IPS DF 4.7 (cell line): ENCODE results near the gene PRSS27.

Experiments
- DNase-seq: peaks from one replicate; pipeline ENCODE4 v3.0.0-alpha.2; 2013; ENCODE audit warnings: low spot score; ENCODE audit errors: extremely low read depth

PRSS27 gene

GRCh38 chr16:2709588-2709984 lies 10.4 kb downstream of the PRSS27 start:
- DNase-seq, result no peak

DNA sequence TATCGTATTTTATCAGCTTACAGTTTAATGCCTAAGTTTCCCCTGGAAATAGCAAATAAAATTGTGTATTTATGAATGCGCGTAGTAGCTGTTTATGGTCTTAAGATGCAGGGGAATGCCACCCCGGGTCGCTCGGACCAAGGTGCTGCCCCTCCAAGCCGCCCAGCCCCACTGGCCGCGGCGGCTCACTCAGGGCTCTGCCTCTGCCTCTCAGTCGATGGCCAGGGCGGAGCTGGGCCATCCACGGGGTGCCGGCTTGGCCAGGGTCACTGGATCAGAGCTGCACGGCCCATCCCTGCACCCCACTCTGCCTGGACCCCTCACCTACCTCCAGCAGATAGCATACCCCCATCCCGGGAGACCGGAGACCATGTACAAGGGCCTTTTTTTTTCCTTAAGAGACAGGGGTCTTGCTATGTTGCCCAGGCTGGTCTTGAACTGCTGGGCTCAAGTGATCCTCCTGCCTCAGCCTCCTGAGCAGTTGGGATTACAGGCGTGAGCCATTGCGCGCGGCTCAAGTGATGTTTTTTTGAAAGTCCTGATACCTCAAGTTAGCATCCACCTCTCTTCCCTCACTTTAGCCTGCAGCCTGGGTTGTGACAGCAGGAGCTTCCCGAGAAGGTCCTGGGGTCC lies 11.0 kb downstream of the PRSS27 start:
- no peak for DNase-seq

- no peak for DNase-seq
Observed at GRCh38 chr16:2708290-2708639, 11.8 kb downstream of the PRSS27 start.

DNA sequence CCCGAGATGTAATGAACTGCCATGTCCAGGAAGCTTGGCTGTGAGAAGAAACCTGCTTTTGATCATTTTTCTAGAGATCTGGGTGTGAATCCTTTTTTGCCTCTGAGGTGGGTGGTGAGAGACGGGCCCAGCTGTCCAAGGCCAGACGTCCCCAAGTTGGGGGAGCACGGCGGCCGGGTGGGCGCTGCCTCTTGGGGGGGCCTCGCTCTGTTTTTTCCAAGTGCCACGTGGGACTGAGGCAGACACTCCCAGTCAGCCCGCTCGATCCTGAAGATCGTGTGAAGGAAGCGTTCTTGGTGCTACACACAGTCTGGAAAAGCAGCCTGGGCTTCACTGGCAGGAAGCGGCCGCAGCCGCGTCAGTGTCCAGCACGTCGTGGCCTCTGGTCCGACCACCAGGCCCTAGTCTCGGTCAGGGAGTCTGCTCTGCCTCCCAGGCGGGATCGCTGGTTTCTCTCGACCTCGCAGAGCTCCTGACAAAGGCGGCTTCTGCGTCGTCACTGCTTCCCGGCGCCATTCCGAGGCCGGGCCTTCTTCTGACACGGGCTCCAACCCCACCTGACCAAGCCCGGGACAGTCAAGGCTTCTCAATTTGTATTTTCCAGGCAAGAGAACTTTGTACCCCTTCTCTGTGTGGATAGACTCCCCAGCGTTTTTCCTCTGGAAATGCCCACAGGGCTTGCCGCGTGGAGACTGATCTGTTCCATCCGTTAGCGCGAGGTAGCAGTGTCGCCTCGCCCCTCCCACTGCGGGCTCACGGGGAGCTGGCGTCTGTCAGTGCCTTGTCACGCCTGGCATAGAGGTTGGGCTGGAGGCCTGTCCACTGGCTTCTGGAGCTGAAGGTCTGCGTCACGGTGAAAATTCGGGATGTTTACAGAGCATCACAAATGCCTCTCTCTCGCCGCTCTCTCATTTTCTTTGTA lies 12.4 kb downstream of the PRSS27 start:
- DNase-seq, result no peak

GRCh38 chr16:2706611-2707311 lies 13.3 kb downstream of the PRSS27 start:
- no peak for DNase-seq

- DNase-seq, result no peak
Observed at GRCh38 chr16:2706085-2706484, 13.9 kb downstream of the PRSS27 start.

- DNase-seq, result no peak
Observed at GRCh38 chr16:2705351-2705750, 14.7 kb downstream of the PRSS27 start.

- DNase-seq, result no peak
Observed at GRCh38 chr16:2704983-2705275, 15.1 kb downstream of the PRSS27 start.

DNA sequence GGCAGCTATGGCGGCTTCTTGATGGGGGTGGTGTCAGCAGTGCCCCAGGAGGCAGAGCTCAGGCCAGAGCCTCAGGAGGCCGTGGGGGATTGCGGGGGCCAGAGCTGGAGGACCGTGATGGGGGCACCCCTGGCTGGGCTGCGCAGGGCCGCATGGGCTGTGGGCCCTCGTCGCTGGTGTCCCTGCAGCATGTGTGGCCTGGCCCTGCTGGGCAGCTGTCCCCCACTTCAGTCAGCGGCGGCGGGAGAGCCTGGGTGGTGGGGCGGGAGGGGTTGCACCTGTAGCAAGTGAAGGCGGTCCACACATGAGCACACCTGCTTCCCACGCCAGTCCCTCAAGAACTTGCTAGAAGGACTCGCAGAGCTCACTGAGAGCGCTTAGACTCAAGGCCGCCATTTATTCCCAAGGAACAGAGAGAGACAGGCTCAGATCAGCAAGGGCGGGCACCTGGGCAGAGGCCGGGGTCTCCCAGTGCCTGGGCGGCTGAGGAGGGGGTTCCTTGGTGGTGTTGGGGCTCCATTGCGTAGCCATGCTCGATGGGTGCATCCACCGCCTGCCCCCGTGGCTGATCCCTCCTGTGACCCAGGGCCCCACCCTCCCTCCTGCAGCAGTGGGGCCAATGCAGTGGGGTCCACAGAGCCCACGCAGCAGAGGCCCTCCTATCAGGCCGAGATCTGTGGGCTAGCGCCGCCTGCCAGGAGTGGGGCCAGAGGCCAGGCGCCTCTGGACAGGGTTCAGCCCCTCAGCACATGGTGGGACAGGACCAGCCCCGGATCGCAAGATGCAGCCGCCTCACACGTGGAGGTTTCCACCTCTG lies 15.7 kb downstream of the PRSS27 start:
- DNase-seq, result no peak

- no peak for DNase-seq
Observed at GRCh38 chr16:2702871-2703745, 16.9 kb downstream of the PRSS27 start.

DNA sequence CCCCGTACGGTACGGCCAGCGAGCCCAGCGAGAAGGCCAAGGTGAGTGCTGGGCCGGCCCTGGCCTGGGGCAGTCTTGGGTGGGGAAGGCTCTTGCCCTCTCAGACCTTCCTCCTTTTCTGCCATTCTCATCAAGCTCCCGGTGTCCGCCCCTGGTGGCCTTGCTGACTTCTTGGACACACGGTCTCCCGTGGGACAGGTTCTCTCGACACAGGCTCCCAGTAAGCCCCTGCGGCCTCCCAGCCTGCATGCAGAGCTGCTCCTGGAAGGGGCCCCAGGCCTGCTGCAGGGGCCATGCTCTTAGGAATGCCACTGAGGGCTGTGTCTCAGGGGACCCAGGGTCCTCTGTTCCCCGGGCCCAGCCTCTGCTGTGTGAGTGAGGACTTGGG lies 17.6 kb downstream of the PRSS27 start:
- DNase-seq, result no peak

DNA sequence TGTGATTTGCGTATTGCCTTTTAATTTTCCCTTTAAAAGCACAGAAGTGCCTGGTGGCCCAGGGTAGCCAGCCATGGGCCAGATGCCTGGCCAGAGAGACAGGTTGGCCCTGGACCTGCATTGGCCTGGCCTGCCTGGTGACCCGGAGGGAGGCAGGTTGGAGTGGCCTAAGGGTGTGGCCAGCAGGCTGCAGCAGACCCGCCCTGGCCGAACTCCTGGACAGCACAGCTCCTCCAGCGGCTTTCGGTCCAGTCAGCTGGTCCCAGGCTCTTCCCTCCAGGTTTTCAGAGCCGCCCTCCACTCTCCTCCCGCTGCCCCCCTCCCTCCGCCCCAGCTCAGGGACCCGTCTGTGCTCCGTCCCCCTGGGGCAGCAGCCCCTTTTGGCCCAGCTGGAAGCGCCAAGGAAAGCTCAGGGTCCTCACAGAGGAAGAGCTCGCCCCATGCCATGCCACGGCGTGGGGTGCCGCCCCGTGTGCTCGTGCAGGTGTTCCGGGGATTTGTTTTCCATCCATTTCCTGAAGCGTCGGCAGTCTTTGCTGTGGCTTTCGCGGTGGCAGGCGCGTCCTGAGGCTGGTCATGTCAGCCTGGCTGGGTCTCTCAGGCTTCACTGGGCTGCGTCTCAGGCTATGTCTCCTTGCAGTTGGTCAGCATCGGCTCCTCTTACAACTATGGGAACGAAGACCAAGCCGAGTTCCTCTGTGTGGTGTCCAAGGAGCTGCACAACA lies 18.1 kb downstream of the PRSS27 start:
- DNase-seq, result no peak

DNA sequence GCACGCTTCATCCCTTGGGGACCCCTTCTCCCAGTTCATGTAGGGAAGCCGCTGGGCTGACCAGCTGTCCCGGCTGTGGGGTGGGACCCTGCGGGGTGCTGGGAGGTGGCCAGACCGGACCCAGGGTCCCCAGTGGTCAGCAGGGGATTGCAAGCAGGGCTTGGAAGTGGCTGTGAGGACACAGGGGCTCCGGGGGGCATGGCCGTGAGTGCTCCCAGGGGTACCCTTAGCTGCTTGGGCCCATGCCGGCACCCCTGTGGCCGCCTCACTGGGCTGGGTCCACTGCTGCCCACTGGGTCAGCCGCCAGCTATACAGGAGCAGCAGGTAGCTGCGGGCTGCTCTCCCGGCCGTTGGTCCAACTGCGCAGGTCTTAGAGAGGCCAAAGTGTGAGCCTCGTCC lies 18.8 kb downstream of the PRSS27 start:
- no peak for DNase-seq

- no peak for DNase-seq
Observed at GRCh38 chr16:2700786-2701185, 19.2 kb downstream of the PRSS27 start.

DNA sequence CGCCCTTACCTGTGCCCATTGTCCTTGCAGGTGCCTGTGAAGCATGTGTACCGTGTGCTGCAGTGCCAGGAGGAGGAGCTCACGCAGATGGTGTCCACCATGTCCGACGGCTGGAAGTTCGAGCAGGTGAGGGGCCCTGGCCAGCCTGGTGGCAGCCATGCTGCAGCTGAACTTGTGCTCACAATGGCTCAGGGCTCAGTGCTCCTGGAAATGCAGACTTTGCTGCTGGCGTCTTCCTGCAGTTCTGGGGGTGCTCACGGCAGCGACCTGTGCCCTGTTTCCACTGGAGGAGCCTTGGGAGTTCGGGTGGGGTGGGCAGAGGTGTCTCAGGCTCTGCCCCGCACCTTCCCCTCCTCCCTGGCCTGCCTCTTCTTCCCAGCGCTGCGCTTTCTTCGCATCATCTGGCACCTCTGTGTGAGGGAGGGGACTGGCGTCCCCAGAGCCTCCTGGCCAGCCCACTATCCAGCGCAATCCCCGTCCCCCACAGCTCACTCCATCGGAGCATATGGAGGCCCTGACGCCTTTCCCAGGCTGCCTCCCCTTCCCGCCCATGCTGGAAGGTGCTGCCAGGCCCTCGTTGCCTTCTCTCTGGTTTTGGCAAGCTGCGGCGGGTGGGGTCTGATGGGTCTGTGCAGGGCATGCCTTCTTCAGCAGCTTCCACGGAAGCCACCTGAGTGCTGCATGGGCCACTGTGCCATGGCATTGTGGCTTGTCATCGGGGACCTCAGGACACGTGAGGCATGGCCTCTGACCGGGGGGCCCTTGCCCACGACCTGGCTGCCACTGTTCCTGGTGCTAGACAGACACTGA lies 20.0 kb downstream of the PRSS27 start:
- no peak for DNase-seq

DNA sequence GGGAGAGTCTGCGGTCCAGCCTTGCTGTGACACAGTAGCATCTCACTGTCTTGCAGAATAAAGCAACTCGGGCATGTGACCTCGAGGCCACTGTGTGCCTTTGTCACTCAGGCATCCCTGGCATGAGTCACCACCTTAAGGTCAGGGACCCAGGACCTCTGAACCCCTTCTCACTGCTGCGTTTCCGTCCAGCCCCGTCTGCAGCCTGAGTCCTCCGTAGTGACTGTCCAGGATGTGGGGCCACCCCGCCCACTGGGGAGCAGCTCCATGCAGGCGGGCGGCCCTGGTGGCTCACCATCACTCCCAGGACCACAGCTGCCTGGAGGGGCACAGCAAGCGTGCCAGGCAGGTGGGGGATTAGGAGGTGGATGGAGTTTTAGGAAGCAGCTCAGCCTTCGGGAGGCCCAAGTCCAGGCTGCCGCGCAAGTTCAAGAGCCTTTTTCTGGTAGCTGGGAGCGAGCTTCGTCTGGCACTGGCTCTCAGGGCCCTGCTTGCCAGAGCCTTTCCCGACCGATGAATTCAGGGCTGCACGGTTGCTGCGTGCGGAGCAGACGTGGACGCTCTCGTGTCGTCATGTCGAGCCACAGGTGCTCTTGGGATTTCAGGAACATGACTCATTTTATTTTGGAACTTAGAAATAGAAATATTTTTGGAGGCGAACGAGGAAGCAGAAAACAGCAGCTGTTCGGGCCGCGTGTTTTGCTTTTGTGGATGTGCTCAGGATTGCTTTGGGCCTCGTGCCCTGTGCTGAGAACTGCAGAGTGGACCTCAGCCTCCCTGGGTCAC lies 20.9 kb downstream of the PRSS27 start:
- DNase-seq, result no peak

GRCh38 chr16:2698103-2698870 lies 21.7 kb downstream of the PRSS27 start:
- DNase-seq, result no peak
